Ecto neural progenitor cell (in vitro differentiated cells): Measurements from ENCODE around the gene ELL.
"Not testable (repeated sequence)": the region's sequence is repeated elsewhere in the genome, so short reads cannot be mapped to it uniquely, and the experiment has no call there.

Experiments
- DNase-seq: peaks from one replicate; pipeline ENCODE4 v3.0.0-alpha.2; 2018; ENCODE audit warnings: low spot score

The ELL gene

DNA sequence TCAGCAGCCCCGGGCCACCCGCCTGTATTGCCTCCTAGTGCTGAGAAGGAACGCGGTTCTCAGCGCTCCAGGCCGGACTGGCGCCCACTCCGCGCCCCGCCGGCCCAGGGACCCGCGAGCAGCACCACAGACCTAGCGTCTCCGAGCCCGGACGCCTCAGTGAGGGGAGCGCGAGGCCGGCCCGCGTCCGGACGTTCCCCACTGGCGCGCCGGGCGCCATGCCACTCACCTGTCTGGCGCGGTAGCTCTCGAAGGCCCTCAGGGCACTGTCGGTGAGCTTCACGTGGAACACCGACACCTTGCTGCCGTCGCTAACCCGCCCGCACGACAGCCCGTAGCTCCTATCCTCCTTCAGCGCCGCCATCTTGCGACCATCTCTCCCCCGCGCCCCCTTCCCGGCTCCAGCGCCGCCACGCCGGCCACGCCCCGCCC lies at the start of gene ELL:
Gene ELL, minus strand, starts transcription at position 379 of the 432 bp plus-strand sequence. Its CDS starts 15 bp downstream, at position 364.
- DNase-seq = no peak

DNA sequence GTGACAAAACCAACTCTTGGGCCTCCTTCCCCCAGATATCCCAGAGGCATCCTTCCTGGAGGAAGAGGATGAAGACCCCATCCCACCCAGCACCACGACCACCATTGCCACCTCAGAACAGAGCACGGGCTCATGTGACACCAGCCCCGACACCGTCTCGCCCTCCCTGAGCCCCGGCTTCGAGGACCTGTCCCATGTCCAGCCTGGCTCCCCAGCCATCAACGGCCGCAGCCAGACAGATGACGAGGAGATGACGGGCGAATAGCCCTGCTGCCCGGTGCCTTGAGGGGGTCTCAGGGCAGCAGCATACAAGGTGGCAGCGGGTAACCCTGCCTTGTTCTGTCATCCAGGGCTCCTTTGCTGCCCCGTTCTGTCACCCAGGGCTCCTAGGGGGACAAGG lies 46.5 kb upstream of the ELL start:
- DNase-seq = no peak

DNA sequence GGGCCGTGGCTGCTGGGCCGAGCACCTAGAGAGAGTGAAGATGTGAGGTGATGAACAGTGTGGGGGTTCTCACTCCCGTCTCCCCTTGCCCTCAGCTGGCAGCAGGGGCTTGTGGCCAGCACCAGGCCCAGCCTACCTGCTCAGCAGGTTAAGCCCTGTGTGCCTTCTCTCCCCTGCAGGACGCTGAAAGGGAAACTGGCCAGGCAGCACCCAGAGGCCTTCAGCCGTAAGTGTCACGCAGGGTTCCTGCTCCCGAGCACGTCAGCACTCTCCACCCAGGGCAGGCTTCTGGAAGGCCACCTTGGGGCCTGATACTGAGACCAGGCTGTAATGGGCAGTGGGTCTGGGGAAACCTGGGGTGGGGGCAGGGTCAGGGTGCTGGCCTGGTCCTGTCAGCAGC lies 45.1 kb upstream of the ELL start:
- DNase-seq = no peak

DNA sequence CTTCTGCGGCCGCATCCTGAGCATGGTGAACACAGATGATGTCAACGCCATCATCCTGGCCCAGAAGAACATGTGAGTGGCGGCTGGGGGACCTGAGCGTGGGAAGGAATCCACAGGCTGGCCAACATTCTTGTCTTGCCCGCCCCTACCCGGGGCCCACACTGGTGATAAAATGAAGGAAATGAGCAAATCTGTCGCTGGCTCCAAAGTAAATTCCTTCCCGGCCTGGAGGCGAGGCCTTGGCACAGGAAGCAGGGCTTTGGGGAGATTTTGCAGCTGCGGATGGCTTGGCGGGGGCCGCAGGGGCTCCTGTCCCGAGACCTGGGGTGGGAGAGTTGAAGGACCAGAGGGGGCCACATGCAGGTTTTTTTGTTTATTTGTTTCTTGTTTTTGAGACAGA lies 40.2 kb upstream of the ELL start:
- DNase-seq = no peak

DNA sequence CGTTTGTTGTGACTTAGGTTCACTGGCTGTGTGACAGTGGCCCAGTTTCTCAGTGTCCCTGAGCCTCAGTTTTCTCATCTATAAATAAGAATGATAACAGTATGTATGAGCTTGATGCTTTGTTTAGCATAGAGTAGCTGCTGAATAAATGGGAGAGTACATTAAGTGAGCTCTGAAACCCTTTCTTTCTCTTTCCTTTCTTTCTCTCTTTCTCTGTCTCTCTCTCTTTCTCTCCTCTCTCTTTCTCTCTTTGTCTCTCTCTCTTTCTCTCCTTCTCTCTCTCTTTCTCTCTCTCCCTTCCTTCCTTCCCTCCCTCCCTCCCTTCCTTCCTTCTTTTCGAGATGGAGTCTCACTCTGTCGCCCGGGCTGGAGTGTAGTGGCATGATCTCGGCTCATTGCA lies 37.8 kb upstream of the ELL start:
- no peak for DNase-seq

DNA sequence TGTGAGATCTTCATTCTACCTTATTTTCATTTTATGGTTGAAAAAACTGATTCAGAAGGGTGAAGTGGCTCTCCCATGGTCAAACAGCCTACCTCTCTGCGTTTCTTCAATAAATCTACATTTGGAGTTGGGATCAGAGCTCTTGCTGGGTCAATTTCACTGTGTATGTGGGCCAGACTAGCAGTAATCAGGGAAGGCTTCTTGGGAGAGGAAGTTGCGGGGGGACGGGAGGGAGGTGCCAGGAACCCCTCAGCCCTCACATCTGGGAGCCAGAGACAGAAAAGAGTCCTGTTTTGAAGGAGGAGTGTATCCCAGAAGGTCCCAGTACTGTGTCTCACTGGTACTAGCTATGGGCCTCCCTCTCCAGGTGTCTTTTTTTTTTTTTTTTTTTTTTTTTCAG lies 36.7 kb upstream of the ELL start:
- no peak for DNase-seq

DNA sequence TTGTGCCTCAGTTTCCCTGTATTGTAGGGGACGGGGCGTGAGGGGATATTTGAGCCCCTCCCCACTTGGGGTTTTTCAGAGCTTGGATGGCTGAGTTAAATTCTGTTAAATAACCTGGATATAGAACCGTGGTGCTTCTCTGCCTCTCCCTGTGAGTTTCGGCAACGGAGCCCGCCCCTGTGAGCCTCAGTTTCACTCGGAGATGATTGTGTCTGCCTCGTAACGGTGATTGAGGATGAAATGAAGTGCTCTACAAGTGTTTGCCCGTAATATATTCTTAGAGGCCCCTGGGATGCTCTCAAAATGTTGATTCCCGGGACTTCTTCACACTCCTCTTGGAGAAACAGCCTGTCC lies 36.3 kb upstream of the ELL start:
- no peak for DNase-seq

DNA sequence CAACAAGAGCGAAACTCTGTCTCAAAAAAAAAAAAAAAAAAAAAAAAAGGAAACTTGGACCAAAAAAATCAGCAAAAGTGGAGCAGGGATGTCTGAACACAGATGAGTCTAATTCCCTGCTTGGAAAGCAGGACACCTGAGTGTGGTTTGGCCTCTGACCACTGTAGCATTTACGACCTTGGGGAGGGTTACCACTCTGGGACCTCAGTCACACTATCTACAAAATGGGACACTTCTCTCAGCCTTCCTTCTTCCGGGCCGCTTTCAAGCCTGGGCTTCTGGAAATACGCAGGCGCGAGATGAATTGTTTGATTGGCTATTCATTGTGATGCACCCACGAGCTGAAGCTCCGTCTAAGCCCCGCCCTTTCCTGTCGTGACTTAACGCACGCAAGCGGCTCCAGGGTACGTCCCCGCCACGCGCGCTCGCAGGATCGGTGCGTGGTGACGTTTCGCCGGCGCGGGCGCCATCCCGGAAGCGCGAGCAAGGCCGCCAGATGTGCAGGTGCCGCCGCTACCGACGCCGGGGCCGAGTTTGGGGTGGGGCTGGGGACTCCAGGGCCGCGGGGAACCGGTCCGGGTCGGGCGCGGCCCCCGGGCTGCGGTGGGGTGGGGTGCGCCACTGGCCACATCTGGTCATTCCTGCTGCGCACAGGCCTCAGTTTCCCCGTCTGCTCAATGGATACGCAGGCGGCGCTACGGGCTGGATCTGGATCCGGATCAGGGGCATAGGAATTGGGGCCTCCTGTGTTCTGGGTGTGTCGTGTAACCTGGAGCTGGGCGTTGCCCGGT lies 35.7 kb upstream of the ELL start, which contains the start of gene KXD1:
Gene KXD1, plus strand, starts transcription at position 460 of the 791 bp plus-strand sequence. CDS start 4,187 bp downstream, outside the sequence.
- peak; percentile 88 for DNase-seq

DNA sequence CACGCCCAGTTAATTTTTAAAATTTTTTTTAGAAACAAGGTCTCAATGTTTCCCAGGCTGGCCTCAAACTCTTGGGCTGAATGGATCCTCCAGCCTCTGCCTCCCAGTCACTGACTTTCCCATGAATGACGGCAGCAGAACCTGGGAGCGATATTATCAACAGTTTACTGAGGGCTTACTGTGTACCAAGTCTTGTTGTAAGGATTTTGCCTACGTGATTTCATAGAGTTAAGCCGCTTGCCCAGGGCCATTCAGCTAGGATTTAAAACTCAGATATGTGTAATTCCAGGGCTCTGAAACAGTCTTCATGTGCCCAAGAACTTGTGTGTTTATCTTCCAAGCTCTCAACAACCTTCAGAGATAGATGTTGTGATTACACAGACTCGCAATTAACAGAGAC lies 29.8 kb upstream of the ELL start:
- no peak for DNase-seq

DNA sequence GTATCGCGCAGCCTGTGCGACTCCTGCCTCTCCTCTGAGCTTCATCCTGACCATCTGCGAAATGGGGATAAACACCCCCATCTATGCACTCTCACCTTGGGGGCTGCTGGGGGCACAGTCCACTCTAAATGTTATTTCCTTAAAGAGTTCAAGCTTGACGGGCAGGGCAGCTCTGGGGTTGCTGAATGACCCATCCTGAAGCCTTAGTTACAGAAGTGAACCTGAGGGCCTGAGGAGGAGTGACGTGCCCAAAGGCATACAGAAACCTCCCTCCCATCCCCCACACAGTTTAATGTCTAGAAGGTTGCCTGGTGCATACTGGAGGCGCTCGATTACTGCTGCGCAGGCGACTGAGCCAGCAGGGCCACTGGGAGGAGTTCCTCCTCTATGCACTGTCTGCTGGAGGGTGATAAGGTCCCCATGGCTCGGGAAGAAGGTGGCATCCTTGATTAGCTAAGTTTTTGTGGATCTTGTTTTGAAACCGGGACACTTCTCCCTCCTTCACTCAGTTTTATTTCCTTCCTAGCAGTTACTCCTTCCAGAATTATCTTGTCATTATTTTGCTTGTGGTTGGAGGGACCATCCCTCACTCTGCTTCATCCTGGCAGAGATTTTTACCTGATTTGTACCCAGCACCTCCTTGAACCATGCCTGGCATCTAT lies 22.1 kb upstream of the ELL start:
- peak; percentile 62 for DNase-seq

DNA sequence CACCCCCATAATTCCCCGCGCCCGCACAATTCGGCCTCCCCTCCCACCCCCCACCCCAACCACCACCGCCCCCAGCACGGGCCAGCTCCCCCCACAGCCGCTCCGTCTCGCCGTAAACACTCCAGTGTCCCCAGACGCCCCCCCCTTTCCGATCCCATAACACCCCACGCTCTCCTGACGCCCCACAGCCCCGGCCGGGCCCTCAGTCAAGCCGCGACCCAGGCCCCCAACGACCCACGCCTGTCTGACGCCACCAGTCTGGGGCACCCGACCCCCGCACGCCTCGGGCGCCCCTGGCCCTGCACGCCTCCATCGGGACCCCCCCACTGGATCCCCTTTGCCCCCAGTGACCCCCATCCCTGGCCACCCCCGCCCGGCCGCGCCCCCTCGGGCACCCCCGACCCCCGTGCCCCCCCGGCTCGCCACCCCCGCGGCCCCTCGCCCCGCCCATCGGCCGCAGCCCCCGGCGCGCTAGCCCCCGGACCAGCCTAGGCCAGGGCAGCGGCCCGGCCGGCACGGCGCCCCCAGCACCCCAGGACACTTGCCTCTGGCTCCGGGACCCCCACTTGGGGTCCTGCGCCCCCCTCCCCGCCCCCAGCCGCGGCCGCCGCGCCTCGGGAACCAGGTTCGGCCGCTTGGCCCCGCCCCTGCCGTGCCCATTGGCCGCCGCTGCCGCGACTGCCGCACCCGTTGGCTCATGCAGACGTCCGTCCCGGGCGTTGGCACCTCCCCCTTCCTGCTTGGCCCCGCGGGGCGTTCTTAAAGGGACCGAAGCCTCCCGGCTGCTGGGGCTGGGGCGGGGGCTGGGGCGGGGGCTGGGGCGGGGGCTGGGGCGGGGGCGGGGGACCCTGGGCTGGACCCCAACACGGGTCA lies 21.3 kb upstream of the ELL start, which contains the start of gene FKBP8:
Gene FKBP8, minus strand, starts transcription at position 633 of the 873 bp plus-strand sequence. CDS start 1,603 bp downstream, outside the sequence.
- peak; percentile 93 for DNase-seq

DNA sequence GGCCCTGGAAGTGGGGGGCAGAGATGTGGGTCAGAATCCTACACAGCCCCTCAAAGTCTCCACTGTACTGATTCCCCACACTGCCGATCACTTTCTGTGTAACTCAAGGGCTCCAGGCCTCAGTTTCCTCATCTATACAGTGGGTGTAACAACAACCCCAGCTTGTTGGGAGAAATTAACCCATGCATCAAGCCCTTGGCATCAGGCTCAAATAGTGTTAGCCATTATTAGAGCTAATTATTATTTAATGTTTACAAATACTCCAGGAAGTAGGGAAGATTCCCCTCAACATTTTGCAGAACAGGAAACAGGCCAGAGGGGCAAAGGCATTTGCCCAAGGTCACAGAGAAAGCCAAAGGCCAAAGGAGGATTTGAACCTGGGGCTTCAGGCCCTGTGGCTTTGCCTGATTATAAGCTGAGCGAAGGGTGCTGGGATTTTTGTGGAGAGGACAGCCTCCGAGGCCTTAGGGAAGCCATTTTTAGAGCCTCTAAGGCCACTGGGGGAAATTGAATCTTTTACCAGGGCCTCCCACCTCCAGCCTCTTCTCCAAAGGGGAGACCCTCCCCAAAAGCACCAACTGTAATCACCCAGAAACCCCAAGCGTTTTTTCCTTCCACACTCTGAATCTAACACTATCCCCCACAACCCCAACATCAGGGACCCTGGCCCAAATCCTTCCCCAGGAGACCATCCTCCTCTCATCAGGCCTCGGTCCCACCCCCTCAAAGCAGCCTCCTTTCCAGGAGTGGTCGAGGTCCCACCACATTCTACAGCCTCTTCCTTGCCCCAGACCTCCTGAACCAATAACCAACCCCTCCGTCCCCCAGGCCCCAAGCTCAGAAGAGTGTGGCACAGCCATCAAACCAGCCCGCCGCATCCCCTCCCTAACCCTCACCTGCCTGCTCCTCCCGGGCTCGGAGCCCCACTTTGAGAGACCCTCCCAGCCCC lies 20.4 kb upstream of the ELL start:
- DNase-seq = peak; percentile 59

DNA sequence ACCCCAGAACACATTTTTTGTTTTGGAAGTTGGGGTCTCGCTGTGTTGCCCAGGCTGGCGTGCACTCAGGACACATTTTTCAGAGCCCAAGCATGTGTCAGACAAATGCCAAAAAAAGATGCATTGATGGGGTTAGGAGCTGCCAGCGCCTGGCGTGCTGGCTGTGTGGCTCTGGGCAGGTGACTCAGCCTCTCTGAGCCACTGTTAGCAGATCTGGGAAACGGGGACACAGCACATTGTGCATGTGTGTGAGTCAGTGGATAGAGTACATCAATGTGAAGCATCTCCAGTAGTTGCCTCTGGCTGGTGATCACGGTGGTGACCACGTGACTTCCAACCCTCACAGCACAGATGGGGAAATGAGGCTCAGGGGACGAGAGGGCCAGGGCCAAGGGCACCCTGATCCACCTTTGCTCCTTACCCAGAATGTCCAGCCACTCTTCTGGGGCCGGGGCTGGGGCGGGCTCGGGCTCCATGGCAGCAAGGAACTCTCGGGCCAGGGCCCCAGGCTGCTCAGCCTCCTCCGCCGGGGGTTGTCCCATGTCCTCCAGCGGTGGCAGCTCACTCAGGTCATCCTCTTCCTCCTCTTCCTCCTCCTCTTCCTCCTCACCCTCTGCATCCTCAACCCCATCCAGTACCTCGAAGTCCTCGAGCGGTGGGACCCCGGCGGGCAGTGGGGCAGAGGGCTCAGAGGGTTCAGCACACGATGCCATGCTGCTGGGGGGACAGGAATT lies 19.6 kb upstream of the ELL start:
- DNase-seq = no peak

DNA sequence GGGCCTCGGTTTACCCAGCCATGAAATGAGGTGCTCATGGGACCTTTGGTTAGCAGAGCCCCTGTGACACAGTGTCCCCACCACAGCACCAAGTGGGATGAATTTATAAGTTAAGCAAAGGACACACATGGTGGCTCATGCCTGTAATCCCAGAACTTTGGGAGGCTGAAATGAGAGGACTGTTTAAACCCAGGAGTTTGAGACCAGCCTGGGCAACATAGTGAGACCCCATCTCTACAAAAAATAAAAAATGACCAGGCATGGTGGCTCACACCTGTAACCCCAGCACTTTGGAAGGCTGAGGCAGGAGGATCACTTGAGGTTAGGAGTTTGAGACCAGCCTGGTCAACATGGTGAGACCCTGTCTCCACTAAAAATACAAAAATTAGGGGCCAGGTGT lies 18.3 kb upstream of the ELL start:
- DNase-seq = not testable (repeated sequence)

DNA sequence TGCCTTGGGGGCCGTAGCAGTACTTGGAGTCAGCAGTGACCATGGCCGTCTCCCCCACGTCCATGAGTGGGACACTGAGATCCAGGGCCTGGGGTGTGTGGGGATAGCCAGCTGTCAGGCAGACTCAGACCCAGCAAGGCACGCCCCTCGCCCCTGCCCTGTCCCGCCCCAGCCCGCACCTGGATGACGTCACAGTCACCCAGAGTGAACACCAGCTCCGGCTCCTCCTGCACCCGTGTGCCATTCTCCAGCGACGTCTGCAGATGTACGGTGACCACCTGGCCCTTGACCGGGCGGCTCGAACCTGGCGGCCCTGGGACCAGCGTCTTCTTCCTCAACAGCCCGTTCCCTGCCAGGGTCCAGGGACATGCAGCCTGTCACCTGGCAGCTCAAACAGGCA lies 17.5 kb upstream of the ELL start:
- DNase-seq = no peak

DNA sequence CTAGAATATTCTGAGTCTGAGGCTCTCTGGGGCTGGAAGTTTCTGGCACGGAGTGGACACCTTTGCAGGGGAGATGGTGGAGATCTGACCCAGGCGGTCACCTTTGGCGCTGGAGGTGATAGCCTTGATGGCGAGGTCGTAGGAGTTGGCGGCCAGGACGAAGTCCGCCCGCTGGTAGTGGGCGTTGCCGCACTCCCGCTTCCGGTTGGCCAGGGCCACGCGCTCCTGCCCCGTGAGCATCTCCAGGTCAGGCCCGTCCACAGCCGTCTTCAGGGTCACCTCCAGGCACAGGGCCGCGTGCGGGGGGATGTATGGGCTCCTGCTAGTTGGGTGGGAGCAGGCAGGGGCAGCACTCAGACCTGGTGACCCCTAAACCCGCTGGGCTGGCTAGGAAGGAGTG lies 16.2 kb upstream of the ELL start:
- no peak for DNase-seq

DNA sequence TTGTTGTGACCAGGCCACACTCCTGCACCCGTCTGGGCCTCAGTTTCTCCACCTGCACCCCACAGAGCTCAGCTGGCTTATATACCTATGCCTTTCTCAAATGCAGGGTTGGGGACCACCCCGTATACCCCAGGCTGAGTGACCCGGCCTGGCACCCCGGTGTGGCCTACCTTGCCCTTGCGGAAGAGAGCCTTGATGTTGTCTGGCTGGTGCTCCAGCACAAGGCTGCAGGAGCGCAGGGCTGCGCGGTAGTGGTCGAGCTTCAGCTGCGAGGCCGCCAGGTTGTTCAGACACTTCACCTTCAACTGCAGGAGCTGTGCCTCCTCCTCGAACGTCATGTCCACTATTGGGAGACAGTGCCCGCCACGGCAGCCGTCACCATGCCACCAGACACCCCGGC lies 15.6 kb upstream of the ELL start:
- no peak for DNase-seq

DNA sequence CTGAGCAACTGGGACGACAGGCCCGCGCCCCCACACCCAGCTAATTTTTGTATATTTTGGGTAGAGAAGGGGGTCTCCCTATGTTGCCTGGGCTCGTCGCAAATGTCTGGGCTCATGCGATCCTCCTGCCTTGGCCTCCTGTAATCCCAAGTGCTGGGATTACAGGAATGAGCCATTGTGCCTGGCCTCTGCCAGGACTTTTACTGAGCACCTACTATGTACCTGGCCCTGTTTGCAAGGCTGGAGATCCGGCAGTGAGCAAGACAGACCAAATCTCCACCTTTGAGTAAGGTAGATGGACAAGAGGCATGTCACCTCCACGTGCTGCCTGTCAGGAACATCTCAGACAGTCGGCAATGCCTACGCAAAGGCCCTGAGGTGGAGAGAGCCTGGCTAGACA lies 14.6 kb upstream of the ELL start:
- DNase-seq = no peak

DNA sequence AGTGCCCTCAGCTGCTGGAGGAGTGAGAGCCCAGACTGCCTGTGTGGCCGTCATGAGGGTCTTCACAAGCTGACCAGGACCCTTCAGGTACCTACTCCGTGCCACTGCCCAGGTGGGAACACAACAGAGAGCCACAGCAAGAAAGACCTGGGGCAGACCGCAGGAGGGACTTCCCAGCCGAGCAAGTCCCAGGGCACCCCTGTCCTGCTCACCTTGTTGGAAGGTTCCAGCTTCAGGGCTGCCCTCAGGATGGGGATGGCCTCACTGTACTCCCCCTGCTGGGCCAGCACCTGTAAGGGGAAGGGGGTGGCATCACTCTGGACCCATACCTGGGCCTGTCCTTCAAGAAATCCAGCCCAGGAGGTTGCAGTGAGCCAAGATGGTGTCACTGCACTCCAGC lies 11.2 kb upstream of the ELL start:
- DNase-seq = no peak

DNA sequence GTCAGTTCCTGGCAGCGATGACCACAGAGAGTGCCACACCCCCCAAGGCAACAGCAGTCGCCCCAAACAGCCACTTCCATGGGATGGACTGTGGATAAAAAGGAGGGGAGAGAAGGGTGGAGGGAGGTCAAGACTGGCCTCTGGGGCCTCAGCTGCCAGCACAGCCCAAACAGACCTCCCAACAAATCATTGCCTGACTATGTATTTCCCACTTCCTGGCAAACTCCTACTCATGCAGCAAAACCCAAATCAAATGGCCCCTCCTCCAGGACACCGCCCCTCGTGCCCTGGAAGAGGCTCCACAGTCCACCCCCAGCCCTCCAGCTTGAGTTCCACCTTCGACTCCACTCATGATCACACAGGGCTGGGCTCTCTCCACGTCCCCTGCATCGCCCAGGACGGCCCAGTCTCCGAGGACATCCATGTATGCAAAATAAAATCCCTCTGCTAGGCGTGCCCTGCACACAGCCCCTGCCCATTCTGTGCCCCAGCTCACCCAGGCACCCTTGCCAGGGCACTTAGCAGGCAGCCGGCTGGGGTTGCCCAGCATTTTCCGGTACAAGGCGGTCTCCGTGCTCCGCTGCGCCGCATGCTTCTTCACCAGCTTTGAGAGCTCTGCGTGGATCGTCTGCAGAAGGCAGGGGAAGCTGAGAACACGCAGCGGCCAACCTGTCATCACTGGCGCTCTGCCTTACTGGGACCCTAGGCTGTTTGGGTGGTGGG lies 10.5 kb upstream of the ELL start:
- no peak for DNase-seq
